Measurements from ENCODE around the gene PRDM16. TPM values are rescaled to one million over a fixed set of nuclear protein-coding genes. Genes with fewer than 3 reads are reported as not detected.

The PRDM16 gene
- total and polyA plus RNA-seq, 2 of the 13 experiments (the other 11 are each of a cell fraction or from before 2014, with no cell fraction given), result 0.15 to 0.81 TPM

DNA sequence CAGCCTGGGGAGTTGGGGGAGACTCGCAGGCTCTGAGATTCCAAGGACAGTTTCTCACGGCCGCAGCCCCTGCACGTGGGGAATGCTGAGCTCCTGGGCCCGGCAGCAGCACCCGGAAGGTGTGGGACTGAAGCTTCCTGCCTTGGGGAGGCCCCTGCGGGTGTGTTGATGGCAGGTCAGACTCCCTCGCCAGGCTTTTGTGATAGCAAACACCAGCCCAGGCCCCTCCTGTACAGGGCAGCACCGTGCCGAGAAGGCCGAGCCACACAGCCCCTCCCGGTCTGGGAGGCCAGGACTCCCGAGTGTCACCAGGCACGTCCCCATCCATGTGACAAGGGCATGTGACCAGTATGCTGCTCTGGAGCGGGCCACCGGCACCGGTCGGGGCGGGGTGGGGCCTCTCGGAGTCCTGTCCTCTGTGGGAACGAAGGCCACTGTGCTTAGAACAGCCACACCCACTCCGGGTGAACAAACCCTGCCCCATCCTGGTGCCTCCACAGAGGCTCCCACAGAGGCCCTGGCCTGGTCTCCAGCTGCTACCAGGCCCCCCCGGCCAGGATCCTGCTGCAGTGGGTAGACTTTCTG is 354.3 kb downstream of the PRDM16 start (continued):
- TF ChIP-seq, protein P1, sequence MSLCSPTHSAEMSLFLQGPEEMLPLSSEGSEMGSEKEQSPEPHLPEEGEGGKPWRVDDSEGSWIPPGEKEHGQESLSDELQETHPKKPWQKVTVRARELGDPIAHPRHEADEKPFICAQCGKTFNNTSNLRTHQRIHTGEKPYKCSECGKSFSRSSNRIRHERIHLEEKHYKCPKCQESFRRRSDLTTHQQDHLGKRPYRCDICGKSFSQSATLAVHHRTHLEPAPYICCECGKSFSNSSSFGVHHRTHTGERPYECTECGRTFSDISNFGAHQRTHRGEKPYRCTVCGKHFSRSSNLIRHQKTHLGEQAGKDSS (CRISPR knock-in tag; IDR thresholded peaks at IDR 0.05; ENCODE audit: borderline replicate concordance, low read depth), result peak; percentile 20; the same call in 1 of the 2 replicates
- TF ChIP-seq, protein P2, sequence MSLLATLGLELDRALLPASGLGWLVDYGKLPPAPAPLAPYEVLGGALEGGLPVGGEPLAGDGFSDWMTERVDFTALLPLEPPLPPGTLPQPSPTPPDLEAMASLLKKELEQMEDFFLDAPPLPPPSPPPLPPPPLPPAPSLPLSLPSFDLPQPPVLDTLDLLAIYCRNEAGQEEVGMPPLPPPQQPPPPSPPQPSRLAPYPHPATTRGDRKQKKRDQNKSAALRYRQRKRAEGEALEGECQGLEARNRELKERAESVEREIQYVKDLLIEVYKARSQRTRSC (CRISPR knock-in tag; IDR thresholded peaks at IDR 0.05; ENCODE audit: low read depth), result no peak; the same call in 1 of the 2 replicates
- TF ChIP-seq, protein P3, sequence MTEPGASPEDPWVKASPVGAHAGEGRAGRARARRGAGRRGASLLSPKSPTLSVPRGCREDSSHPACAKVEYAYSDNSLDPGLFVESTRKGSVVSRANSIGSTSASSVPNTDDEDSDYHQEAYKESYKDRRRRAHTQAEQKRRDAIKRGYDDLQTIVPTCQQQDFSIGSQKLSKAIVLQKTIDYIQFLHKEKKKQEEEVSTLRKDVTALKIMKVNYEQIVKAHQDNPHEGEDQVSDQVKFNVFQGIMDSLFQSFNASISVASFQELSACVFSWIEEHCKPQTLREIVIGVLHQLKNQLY (CRISPR knock-in tag; IDR thresholded peaks at IDR 0.05), result peak; percentile 99
- TF ChIP-seq ZNF564 (CRISPR knock-in tag; IDR thresholded peaks at IDR 0.05), result no peak
- TF ChIP-seq ATM (IDR thresholded peaks at IDR 0.05; ENCODE audit: borderline replicate concordance), result no peak
- no peak for TF ChIP-seq FOXP1 (IDR thresholded peaks at IDR 0.05)
- peak; percentile 48; the same call in 1 of the 2 replicates for TF ChIP-seq FOXP1 (CRISPR knock-in tag; IDR thresholded peaks at IDR 0.05)
- TF ChIP-seq, protein P4, sequence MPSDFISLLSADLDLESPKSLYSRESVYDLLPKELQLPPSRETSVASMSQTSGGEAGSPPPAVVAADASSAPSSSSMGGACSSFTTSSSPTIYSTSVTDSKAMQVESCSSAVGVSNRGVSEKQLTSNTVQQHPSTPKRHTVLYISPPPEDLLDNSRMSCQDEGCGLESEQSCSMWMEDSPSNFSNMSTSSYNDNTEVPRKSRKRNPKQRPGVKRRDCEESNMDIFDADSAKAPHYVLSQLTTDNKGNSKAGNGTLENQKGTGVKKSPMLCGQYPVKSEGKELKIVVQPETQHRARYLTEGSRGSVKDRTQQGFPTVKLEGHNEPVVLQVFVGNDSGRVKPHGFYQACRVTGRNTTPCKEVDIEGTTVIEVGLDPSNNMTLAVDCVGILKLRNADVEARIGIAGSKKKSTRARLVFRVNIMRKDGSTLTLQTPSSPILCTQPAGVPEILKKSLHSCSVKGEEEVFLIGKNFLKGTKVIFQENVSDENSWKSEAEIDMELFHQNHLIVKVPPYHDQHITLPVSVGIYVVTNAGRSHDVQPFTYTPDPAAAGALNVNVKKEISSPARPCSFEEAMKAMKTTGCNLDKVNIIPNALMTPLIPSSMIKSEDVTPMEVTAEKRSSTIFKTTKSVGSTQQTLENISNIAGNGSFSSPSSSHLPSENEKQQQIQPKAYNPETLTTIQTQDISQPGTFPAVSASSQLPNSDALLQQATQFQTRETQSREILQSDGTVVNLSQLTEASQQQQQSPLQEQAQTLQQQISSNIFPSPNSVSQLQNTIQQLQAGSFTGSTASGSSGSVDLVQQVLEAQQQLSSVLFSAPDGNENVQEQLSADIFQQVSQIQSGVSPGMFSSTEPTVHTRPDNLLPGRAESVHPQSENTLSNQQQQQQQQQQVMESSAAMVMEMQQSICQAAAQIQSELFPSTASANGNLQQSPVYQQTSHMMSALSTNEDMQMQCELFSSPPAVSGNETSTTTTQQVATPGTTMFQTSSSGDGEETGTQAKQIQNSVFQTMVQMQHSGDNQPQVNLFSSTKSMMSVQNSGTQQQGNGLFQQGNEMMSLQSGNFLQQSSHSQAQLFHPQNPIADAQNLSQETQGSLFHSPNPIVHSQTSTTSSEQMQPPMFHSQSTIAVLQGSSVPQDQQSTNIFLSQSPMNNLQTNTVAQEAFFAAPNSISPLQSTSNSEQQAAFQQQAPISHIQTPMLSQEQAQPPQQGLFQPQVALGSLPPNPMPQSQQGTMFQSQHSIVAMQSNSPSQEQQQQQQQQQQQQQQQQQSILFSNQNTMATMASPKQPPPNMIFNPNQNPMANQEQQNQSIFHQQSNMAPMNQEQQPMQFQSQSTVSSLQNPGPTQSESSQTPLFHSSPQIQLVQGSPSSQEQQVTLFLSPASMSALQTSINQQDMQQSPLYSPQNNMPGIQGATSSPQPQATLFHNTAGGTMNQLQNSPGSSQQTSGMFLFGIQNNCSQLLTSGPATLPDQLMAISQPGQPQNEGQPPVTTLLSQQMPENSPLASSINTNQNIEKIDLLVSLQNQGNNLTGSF (CRISPR knock-in tag; IDR thresholded peaks at IDR 0.05), result no peak
- TF ChIP-seq, protein P5, sequence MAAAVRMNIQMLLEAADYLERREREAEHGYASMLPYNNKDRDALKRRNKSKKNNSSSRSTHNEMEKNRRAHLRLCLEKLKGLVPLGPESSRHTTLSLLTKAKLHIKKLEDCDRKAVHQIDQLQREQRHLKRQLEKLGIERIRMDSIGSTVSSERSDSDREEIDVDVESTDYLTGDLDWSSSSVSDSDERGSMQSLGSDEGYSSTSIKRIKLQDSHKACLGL (CRISPR knock-in tag; IDR thresholded peaks at IDR 0.05), result peak; percentile 66; the same call in 1 of the 2 replicates
- peak; percentile 58; the same call in 1 of the 2 replicates for TF ChIP-seq SP4 (CRISPR knock-in tag; IDR thresholded peaks at IDR 0.05)
- no peak for TF ChIP-seq SOX13 (IDR thresholded peaks at IDR 0.05)
- peak in 1 of 2 experiments; percentile 67; a peak in 2 of 4 replicates for TF ChIP-seq SOX13 (CRISPR knock-in tag; conservative IDR thresholded peaks at IDR 0.05 in 1 of 2, IDR thresholded peaks at IDR 0.05 in 1 of 2)
- TF ChIP-seq ETV5 (CRISPR knock-in tag; IDR thresholded peaks at IDR 0.05; ENCODE audit: borderline replicate concordance), result peak; percentile 64; the same call in 1 of the 2 replicates
- peak; percentile 45 for TF ChIP-seq SRSF1 (optimal IDR thresholded peaks at IDR 0.05; ENCODE audit: low read depth, low read length)
- peak; percentile 76 for TF ChIP-seq CBX1 (IDR thresholded peaks at IDR 0.05; ENCODE audit: low read depth)
- TF ChIP-seq, protein P6, sequence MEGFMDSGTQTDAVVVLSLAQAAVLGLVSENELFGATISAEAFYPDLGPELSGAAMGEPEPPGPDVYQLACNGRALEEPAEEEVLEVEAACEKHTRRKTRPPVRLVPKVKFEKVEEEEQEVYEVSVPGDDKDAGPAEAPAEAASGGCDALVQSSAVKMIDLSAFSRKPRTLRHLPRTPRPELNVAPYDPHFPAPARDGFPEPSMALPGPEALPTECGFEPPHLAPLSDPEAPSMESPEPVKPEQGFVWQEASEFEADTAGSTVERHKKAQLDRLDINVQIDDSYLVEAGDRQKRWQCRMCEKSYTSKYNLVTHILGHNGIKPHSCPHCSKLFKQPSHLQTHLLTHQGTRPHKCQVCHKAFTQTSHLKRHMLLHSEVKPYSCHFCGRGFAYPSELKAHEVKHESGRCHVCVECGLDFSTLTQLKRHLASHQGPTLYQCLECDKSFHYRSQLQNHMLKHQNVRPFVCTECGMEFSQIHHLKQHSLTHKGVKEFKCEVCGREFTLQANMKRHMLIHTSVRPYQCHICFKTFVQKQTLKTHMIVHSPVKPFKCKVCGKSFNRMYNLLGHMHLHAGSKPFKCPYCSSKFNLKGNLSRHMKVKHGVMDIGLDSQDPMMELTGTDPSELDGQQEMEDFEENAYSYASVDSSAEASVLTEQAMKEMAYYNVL (CRISPR knock-in tag; IDR thresholded peaks at IDR 0.05; ENCODE audit: borderline replicate concordance), result no peak
- TF ChIP-seq, protein P7, sequence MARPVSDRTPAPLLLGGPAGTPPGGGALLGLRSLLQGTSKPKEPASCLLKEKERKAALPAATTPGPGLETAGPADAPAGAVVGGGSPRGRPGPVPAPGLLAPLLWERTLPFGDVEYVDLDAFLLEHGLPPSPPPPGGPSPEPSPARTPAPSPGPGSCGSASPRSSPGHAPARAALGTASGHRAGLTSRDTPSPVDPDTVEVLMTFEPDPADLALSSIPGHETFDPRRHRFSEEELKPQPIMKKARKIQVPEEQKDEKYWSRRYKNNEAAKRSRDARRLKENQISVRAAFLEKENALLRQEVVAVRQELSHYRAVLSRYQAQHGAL (CRISPR knock-in tag; IDR thresholded peaks at IDR 0.05; ENCODE audit: not compliant biosample characterization), result peak; percentile 70
